CD4-positive, alpha-beta T cell treated with Interleukin-21 for 1 hour (primary cell): ENCODE results near the gene MOB3A.
"Not testable (repeated sequence)": the region's sequence is repeated elsewhere in the genome, so short reads cannot be mapped to it uniquely, and the experiment has no call there.

Experiments
- DNase-seq: peaks from one replicate; pipeline ENCODE4 v3.0.0-alpha.2; 2020

Gene MOB3A

GRCh38 chr19:2096034-2096479 lies at the start of gene MOB3A:
MOB3A (minus strand) TSS chr19:2096326; CDS start chr19:2078560, 17,766 bp downstream.
- peak; percentile 90 for DNase-seq

- DNase-seq, result no peak
Observed at GRCh38 chr19:2145831-2146241, 49.7 kb upstream of the MOB3A start.

- DNase-seq, result no peak
Observed at GRCh38 chr19:2144190-2144589, 48.1 kb upstream of the MOB3A start.

GRCh38 chr19:2142173-2142829 lies 46.2 kb upstream of the MOB3A start:
- no peak for DNase-seq

- no peak for DNase-seq
Observed at GRCh38 chr19:2140138-2140569, 44.0 kb upstream of the MOB3A start.

GRCh38 chr19:2139385-2140137 lies 43.4 kb upstream of the MOB3A start:
- DNase-seq, result no peak

GRCh38 chr19:2138061-2138728 lies 42.1 kb upstream of the MOB3A start:
- no peak for DNase-seq

- no peak for DNase-seq
Observed at GRCh38 chr19:2136796-2137195, 40.7 kb upstream of the MOB3A start.

GRCh38 chr19:2135474-2136402 lies 39.6 kb upstream of the MOB3A start:
- DNase-seq, result no peak

GRCh38 chr19:2132731-2133490 lies 36.8 kb upstream of the MOB3A start:
- DNase-seq, result no peak

GRCh38 chr19:2132191-2132590 lies 36.1 kb upstream of the MOB3A start:
- no peak for DNase-seq

GRCh38 chr19:2131012-2131975 lies 35.2 kb upstream of the MOB3A start:
- DNase-seq, result not testable (repeated sequence)

GRCh38 chr19:2129892-2130770 lies 34.0 kb upstream of the MOB3A start:
- no peak for DNase-seq

- DNase-seq, result no peak
Observed at GRCh38 chr19:2129486-2129885, 33.4 kb upstream of the MOB3A start.

- no peak for DNase-seq
Observed at GRCh38 chr19:2129022-2129421, 32.9 kb upstream of the MOB3A start.

- DNase-seq, result not testable (repeated sequence)
Observed at GRCh38 chr19:2128252-2128651, 32.1 kb upstream of the MOB3A start.

GRCh38 chr19:2127758-2128157 lies 31.6 kb upstream of the MOB3A start:
- no peak for DNase-seq

- DNase-seq, result no peak
Observed at GRCh38 chr19:2126879-2127518, 30.9 kb upstream of the MOB3A start.
